ENCODE data around the gene DOK5. TPM values are rescaled to one million over a fixed set of nuclear protein-coding genes. Genes with fewer than 3 reads are reported as not detected.

DOK5 gene
- total and polyA plus RNA-seq, 2 donors (not counting 3 experiments of a cell fraction or from before 2014, with no cell fraction given), result 3.5 to 14.2 TPM

DNA sequence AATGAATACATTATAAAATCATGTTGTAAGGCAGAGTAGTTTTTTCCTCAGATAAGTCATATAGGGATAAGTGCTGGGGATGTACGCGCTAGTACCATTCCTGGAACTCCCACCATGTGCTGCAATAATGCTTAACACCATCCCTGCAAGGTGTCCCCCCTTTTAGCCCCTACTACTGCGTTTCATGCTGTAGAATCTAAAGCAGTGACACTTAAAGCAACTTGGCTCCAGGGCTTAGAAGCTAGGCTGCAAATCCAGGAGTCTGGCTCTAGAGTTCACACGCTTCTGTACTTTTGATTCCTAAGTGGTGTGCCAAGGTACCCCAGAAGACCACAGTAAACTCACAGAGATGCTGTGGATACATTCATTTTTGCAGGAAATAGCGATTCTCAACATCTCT, 183.1 kb downstream of the DOK5 start:
- POLR2A ChIA-PET, result no interaction called here
- H3K4me1 ChIP-seq (ENCODE audit: control insufficient read depth, extremely low read depth, insufficient read depth, low read length), result no peaks in the 10 kb centered on the region
- peaks cover 0 to 5% of the 10 kb centered on the region in 2 experiments for H3K27me3 ChIP-seq (ENCODE audit: control insufficient read depth in 2 of 2, insufficient read depth in 2 of 2, low read length in 2 of 2)
- intact Hi-C loops (cut with micrococcal nuclease) (no loop called here), dilution Hi-C loops (cut with MboI; ENCODE audit: extremely low pct_ligation_motif_present, low sequenced_read_pairs) (no loop called here)
- FAIRE-seq (no peak), DNase-seq (ENCODE audit: low read depth, low spot score) (no peak)
- no peak overlapping the region for H3K27ac ChIP-seq (ENCODE audit: insufficient read depth, low read depth, low read length)
- H3K9ac ChIP-seq (replicated peaks; ENCODE audit: extremely low read depth, insufficient read depth, low read length), result no peak overlapping the region
- CTCF ChIA-PET, result interaction anchor here (1.1 to 2.9 kb wide), 2 partner anchors 10 to 11 kb away, joined by 3 to 17 read pairs; no protein-coding TSS in a partner anchor
- no peaks in the 10 kb centered on the region for H3K9me1 ChIP-seq (replicated peaks; ENCODE audit: control insufficient read depth, extremely low read depth, insufficient read depth, low read length)
- H3K36me3 ChIP-seq (ENCODE audit: control insufficient read depth in 2 of 2, extremely low read depth in 1 of 2, insufficient read depth in 2 of 2, low read length in 2 of 2), result no peaks in the 10 kb centered on the region
- no peak overlapping the region for H3K4me3 ChIP-seq (replicated peaks in 1 of 3; ENCODE audit: insufficient read depth in 1 of 3, low read depth in 1 of 3, low read length in 3 of 3)
- no TSS peak for BruUV-seq (replicated peaks)
- no peaks in the 10 kb centered on the region for H4K20me1 ChIP-seq (replicated peaks; ENCODE audit: control insufficient read depth, extremely low read depth, insufficient read depth, low read length)
- H2AFZ ChIP-seq (ENCODE audit: low read depth, low read length), result no peak overlapping the region
- no peaks in the 10 kb centered on the region for H3K79me2 ChIP-seq (ENCODE audit: control insufficient read depth, insufficient read depth, low read length)
- TF ChIP-seq GATA2 (IDR thresholded peaks at IDR 0.05; ENCODE audit: insufficient read depth, insufficient read length, low read depth, low read length), result no peak
- TF ChIP-seq, protein P1, sequence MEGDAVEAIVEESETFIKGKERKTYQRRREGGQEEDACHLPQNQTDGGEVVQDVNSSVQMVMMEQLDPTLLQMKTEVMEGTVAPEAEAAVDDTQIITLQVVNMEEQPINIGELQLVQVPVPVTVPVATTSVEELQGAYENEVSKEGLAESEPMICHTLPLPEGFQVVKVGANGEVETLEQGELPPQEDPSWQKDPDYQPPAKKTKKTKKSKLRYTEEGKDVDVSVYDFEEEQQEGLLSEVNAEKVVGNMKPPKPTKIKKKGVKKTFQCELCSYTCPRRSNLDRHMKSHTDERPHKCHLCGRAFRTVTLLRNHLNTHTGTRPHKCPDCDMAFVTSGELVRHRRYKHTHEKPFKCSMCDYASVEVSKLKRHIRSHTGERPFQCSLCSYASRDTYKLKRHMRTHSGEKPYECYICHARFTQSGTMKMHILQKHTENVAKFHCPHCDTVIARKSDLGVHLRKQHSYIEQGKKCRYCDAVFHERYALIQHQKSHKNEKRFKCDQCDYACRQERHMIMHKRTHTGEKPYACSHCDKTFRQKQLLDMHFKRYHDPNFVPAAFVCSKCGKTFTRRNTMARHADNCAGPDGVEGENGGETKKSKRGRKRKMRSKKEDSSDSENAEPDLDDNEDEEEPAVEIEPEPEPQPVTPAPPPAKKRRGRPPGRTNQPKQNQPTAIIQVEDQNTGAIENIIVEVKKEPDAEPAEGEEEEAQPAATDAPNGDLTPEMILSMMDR (IDR thresholded peaks at IDR 0.05; ENCODE audit: extremely low read depth in 1 of 2, insufficient read depth in 1 of 2, low read depth in 1 of 2, low read length in 2 of 2), result no peak
- TF ChIP-seq POLR2AphosphoS5 (IDR thresholded peaks at IDR 0.05; ENCODE audit: insufficient read depth, low read depth, low read length), result no peak
- no peak for TF ChIP-seq POLR2A (IDR thresholded peaks at IDR 0.05; ENCODE audit: low read depth, low read length)
- TF ChIP-seq MYC (IDR thresholded peaks at IDR 0.05; ENCODE audit: low read depth, low read length), result no peak
- TF ChIP-seq MAX (IDR thresholded peaks at IDR 0.05; ENCODE audit: insufficient read depth, insufficient read length), result no peak
- TF ChIP-seq EZH2 (IDR thresholded peaks at IDR 0.05; ENCODE audit: borderline replicate concordance, low read depth, low read length, severe bottlenecking), result no peak
- TF ChIP-seq JUN (IDR thresholded peaks at IDR 0.05; ENCODE audit: borderline replicate concordance, insufficient read depth, insufficient read length, low read depth), result no peak
- no peak for TF ChIP-seq FOS (IDR thresholded peaks at IDR 0.05; ENCODE audit: borderline replicate concordance, insufficient read depth, low read length)
- no peaks in the 10 kb centered on the region for H3K9me3 ChIP-seq (replicated peaks; ENCODE audit: control insufficient read depth, insufficient read depth, low read length)
- no peak overlapping the region for H3K4me2 ChIP-seq (ENCODE audit: insufficient read depth, low read length)
